SHP77 (cell line): ENCODE data around the gene FBXO47.
"Not testable (repeated sequence)": the region's sequence is repeated elsewhere in the genome, so short reads cannot be mapped to it uniquely, and the experiment has no call there.

ENCODE experiments used
- DNase-seq, 2 experiments: peaks; one replicate each; lab custom pipeline; 2025; lab: John Stamatoyannopoulos, UW

The FBXO47 gene

DNA sequence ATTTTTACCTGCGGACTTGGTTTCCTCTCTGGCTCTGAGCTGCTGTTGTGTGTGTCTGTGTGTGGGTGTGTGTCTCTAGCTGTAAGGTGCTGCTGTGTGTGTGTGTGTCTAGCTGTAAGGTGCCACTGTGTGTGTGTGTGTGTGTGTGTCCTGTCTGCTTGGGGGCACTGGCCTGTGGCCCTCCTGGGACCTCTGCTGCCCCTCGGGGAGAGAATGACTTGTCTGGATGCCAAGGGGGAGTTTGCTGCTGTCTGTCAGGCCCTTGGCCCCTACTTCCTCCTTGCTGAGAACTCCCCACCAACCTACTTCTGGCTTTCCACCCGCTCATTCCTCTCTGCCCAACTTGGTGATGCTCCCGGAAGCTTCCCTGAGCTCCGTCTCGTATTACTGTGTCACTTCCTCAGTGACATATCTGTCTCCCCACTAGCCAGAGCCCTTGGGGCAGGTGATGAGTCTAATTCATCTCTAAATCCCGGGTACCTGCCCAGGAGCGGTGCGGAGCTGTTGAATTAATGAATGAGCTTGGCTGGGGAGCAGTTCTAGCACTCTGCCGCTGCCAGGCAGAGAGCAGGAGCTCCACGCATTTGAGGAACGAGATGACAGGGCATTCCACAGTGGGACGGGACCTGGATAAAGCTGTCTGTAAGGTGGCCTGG, 45.3 kb downstream of the FBXO47 start:
- DNase-seq, result no peak

DNA sequence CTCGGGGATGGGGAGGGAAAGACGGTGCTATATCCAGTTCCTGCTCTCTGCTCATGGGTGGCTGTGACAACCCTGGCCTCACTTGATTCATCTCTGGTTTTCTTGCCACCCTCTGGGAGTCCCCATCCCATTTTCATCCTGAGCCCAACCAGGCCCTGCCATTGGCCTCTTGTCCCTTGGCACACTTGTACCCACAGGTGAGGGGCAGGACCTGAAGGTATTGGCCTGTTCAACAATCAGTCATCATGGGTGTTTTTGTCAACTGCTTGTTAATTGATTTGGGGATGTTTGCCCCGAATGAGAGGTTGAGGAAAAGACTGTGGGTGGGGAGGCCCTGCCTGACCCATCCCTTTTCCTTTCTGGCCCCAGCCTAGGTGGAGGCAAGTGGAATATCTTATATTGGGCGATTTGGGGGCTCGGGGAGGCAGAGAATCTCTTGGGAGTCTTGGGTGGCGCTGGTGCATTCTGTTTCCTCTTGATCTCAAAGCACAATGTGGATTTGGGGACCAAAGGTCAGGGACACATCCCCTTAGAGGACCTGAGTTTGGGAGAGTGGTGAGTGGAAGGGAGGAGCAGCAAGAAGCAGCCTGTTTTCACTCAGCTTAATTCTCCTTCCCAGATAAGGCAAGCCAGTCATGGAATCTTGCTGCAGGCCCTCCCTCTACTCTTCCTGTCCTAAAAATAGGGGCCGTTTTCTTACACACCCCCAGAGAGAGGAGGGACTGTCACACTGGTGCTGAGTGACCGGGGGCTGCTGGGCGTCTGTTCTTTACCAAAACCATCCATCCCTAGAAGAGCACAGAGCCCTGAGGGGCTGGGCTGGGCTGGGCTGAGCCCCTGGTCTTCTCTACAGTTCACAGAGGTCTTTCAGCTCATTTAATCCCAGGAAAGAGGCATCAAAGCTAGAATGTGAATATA, 46.6 kb downstream of the FBXO47 start:
- DNase-seq, result no peak

DNA sequence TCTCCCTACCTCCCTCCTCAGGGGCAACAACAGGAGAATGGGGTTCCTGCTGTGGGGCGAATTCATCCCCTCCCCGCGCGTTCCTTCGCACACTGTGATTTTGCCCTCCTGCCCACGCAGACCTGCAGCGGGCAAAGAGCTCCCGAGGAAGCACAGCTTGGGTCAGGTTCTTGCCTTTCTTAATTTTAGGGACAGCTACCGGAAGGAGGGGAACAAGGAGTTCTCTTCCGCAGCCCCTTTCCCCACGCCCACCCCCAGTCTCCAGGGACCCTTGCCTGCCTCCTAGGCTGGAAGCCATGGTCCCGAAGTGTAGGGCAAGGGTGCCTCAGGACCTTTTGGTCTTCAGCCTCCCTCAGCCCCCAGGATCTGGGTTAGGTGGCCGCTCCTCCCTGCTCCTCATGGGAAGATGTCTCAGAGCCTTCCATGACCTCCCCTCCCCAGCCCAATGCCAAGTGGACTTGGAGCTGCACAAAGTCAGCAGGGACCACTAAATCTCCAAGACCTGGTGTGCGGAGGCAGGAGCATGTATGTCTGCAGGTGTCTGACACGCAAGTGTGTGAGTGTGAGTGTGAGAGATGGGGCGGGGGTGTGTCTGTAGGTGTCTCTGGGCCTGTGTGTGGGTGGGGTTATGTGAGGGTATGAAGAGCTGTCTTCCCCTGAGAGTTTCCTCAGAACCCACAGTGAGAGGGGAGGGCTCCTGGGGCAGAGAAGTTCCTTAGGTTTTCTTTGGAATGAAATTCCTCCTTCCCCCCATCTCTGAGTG, 47.7 kb downstream of the FBXO47 start:
- DNase-seq, result no peak

DNA sequence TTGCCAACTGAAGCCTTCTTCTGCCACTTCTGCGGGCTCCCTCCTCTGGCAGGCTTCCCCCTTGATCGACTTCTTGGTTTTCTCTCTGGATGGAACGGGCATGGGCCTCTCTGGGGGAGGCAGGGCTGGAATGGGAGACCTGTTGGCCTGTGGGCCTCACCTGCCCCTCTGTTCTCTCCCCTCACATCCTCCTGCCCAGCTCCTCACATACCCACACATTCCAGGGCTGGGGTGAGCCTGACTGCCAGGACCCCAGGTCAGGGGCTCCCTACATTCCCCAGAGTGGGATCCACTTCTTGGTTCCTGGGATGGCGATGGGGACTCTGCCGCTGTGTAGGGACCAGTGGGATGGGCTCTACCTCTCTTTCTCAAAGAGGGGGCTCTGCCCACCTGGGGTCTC, 48.3 kb downstream of the FBXO47 start:
- DNase-seq, result no peak

DNA sequence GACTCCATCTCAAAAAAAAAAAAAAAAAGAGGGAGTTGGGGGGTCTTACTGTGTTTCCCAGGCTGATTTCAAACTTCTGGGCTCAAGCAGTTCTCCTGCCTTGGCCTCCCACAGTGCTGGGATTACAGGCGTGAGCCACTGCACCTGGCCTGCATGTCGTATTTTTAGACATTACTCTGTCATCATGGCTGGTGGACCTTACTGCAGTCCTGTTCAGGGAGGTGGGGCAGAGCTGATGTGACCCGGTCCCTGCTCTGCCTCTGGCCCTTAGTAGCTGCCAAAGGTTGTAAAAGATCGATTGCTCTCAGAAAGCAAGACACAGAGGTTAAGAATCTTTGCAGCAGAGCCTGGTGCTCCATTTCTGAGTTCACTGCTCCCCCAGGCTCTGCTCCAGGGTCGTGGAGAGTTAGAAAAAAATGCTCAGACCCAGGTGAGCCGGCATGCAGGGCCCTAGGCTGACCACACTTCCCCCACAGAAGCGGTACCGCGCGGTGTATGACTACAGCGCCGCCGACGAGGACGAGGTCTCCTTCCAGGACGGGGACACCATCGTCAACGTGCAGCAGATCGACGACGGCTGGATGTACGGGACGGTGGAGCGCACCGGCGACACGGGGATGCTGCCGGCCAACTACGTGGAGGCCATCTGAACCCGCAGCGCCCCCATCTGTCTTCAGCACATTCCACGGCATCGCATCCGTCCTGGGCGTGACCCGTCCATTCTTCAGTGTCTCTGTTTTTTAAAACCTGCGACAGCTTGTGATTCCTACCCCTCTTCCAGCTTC, 48.9 kb downstream of the FBXO47 start:
- DNase-seq, result no peak

DNA sequence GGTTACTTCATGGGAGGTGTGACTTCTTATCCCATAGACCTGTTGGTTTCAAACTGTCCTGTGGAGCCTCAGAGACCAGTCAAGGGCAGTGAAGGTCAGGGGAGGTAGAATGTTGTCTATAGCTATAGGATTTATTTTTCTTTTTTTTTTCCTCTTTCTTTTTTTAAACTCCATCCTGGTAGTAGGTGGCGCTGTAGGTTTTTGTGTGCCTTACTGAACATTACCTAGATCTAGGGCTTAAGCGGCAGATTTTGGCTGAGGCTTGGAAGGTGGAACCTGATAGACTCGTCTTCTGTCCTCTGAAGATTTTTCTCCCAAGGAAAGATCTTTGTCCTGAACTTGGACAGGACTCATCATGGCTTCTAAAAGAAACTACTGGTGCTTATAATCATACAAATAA, 49.9 kb downstream of the FBXO47 start:
- no peak for DNase-seq

DNA sequence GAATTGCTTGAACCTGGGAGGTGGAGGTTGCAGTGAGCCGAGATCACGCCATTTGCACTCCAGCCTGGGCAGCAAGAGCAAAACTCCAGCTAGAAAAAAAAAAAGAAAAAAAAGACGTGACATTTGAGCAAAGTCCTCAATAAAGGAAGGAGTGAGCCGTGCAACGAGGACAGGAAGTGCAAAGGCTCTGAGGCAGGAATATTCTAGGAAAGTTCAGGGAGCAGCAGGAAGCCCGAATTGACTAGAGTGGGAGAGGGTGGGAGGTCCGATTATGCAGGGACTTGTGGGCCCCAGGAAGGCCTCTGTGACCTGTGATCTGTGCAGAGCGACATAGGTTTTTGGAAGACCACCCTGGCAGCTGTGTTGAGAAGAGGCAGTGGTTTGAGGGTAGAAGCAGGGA, 50.4 kb downstream of the FBXO47 start:
- DNase-seq, result no peak

DNA sequence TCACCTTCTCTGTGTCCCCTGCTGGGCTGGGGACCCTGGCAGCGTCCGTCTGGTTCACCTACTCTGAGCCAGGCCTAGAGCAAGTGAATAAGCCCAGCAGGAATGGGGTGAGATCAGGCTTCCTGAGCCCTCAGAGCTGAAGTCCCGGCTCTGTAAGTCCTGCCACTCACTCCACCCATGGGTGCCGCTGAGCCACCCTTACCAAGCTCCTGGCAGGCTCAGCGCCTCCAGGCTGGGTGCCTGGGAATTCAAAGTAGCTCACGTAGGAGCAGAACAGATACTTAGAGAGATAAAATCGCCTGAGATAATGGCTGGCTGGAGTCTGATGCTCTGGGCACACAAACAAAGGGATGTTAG, 51.6 kb downstream of the FBXO47 start:
- no peak for DNase-seq

DNA sequence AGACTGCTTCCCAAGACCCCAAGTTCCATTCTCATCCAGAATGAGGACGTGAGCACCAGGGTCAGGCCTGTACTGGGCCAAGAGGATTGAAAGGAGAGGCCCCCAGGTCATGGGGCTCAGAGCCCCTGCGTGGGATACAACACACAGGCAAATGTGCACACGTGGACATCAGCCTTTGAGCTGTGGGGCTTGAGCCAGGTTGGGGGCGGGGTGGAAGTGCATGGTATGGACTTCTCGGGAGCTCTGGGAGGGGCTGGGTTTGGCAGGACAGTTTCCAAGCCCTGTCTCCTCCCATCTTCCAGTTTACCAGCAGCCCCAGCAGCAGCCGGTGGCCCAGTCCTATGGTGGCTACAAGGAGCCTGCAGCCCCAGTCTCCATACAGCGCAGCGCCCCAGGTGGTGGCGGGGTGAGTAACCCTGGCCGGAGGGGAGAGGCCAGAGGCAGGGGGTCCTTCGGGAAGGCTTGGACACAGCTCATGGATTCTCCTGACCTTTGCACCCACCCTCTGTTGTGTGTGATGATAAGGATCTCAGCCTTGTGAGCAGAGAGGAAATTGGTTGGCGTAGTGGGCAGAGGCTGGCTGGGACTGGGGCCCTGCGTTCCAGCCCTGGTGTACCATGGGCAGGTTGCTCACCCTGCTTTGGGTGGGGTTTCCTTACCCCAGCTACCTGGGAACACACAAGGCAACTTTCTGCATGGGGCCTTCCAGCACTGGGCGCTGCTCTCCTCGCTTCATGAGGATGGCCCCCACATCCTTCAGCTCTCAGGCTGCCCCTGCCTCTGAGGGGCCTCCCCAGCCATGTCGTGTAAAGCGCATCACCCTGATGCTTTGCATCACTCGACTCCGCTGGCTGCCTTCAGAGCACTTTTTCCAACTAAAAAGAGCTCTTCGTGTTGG, 52.2 kb downstream of the FBXO47 start:
- DNase-seq, result no peak

DNA sequence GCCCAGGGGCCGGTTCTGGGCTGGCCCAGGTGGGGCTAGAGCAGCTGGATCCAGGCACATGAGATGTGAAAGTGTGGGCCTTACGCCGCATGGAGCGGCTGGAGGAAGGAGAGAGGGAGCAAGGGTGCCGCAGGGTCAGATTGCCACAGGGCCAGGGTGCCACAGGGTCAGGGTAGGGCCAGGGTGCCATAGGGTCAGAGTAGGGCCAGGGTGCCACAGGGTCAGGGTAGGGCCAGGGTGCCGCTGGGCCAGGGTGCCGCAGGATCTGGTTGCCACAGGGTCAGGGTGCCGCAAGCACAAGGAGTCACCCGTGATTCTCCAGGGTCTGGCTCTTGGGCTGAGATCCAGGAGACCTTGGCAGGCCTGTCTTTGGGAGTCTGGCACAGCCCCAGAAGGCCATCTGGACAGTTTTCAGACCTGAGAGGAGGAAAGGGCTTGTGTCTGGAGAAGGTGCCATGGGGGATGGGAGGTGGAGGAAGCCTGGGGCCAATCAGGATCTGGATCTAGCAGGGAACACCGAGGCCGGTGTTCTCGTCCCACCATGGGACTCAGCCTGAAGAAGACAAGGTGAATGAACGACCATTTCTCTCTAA, 54.9 kb downstream of the FBXO47 start:
- DNase-seq, result no peak

DNA sequence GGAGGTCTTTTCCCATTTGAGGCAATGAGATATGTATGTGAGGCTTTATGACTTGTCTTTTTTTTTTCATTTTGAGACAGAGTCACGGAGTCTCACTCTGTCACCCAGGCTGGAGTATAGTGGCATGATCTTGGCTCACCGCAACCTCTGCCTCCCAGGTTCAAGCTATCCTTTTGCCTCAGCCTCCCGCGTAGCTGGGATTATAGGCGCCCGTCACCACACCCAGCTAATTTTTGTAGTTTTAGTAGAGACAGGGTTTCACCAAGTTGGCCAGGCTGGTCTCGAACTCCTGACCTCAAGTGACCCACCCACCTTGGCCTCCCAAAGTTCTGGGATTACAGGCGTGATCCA, 55.5 kb downstream of the FBXO47 start:
- not testable (repeated sequence) for DNase-seq

DNA sequence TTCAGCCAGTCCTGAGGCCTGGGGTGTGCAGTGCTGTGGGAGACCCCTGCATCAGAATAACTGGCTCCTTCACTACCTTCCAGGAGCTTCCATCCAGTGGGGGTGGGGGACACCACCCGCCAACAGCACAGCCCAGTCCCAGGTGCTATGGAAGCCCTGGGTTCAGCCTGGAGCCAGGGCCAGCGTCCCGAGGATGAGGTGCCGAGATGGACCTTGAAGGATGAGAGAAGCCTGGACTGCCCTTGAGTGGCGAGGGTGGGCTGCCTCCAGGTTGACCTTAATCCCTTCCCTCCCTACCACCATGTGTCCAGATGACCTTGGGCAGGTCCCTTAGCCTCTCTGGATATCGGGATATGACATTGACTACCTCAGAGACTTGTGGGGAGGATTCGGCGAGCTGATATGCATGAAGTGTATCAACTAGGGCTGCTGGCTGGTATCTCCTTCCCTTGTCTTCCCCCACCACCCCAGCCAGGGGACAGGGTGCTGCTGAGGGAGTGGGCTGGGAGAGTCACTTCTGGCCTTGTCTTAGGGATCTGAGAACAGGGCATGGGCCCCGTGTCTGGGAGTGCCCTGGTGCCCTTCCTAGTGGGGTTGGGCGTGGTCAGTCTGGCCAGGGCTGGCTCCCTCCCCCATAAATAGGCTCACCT, 56.0 kb downstream of the FBXO47 start:
- DNase-seq, result no peak

DNA sequence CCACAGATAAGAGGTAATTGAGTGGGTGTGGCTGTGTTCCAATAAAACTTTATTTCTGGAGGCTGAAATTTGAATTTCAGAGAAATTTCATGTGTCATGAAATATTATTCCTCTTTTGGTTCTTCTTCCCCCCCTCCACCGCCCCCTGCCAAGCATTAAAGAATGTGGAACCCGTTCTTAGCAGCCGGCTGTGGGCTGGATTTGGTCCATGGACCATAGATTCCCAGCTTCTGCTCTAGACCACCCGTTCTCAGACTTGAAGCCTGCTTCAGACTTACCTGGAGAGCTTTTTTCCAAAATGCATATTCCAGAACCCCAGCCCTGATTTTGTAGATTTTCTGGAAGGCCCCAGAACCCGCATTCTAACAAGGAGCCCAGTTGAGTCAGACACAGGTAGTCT, 56.9 kb downstream of the FBXO47 start:
- DNase-seq, result no peak

DNA sequence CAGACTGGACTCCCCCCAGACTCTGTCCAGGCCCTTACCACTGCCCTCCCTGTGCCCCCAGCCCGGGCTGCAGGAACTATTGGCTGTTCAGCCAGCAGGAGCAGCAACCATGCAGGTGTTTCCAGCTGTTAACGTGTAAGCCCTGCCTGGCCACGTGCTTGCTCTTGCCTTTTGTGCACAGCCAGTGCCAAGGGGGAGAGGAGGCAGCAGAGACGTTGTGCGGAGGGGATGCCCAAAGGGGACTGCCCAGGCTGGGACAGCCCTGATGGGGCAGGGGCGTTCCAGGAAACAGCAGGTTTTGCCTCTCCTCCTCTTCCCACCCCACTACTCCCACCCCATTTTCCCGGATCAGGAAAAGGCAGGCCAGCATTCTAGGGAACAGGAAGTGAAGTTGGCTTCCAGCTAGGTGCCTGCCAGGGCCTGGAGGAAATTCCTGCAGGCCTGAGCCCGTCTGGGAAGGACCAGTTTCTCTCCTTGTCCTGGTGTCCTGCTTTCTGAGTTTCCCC, 58.5 kb downstream of the FBXO47 start:
- no peak for DNase-seq

DNA sequence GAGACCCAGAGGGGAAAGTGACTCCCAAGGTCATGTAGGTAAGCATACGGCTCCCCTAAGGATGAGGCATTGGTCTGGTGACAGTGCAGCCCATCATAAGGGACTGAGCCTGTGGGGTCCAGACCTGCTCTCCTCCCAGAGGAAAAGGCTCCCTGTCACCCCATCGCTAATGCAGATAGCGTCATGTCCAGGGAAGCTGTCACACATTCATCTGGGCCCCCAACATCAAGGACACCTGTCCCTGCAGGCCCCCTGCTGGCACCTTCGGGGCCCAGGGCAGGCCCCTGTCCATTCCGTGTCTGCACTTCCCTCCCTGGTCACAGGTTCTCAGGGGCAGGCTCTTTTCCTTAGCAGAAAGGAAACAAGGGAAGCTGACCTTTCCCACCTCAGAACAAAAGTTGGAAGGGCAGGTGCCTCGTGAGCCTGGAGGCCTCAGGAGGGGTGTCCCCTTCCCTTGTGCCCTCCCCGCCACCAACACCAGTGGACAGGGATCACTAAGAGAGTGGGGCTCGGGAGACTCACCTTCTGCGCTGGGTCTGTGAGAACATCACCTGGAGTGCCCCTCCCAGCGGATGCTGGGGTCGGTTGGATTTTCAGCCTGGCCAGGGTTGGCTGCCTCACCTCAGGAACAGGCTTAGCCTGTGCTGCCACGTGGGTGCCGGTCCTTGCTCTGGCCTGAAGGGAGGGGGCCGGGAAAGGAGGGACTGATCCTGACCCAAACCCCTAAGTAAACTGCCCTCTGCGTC, 59.1 kb downstream of the FBXO47 start:
- DNase-seq, result no peak

DNA sequence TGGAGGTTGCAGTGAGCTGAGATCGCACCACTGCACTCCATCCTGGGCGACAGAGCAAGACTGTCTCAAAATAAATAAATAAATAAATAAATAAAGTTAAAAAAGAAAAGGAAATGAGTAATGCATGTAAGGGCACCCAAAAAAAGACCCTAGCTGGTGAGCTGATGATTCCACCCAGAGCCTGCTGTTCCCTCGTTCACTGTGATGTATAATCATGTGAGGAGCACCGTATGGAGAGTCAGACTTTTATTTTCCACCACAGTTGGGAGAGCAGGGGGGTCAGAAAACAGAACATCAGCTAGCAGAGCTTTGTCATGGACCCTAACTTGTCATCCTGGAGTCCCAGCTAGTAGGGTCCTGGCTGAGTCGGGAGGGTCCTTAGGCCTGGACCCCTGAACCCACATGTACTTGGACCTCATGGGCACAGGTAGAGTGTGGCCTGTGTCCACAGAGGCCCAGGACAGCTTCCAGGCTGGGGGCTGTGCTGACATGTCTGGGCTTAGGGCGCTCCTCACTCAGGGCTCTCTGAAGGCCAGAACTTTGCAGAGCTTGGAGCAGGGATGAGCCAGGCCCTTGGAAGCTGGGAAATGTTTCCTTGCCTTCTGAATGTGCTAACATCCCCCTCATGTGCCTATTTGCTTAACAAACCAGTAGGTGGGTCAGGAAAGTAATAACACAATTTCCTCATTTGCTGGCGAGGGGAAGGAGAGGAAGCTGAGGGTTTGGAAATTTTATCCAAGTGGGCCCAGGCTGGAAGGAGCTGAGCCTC, 60.6 kb downstream of the FBXO47 start:
- no peak for DNase-seq

DNA sequence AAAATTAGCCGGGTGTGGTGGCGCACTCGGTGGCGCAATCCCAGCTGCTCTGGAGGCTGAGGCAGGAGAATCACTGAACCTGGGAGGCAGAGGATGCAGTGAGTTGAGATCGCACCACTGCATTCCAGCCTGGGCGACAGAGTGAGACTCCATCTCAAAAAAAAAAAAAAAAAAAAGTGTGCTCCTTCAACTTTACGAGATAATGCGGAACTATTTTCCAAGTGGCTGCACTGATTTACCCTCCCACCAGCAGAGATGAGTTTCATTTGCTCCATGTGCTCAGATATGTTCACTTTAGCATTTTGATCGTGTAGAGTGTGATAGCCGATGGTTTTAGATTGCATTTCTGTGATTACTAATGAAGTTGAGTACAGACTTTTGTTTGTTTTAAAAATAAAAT, 61.8 kb downstream of the FBXO47 start:
- DNase-seq, result no peak

DNA sequence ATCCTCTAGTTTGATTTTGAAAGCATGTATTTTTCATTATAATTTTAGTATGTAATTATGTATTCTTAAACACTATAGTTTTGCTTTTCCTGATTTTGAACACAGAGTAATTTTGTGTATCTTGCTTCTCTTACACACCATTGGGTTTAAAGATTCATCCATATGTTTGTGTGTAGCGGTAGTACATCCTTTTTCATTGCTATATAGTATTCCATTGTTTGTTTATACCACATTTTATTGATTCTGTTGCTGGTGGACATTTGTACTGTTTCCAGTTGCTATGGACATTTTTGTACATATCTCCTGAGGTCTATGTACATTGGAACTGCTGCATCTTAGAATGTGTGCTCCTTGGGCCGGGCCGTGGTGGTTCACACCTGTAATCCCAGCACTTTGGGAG, 62.3 kb downstream of the FBXO47 start:
- no peak for DNase-seq

DNA sequence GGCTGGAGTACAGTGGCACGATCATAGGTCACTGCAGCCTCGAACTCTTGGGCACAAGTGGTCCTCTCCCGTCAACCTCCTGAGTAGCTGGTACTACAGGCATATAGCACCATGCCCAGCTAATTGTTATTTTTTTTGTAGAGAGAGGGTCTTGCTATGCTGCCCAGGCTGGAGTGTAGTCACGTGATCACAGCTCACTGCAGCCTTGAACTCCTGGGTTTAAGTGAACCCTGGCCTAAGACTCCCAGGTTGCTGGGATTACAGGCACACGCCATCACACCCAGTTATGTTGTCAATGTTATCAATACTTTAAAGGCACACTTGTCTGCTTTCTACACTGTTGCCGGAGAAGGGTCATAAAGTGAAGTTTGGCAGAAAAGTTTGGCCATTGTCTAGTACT, 63.8 kb downstream of the FBXO47 start:
- no peak for DNase-seq
